ENCODE data around the gene BLOC1S1.

Gene BLOC1S1

DNA sequence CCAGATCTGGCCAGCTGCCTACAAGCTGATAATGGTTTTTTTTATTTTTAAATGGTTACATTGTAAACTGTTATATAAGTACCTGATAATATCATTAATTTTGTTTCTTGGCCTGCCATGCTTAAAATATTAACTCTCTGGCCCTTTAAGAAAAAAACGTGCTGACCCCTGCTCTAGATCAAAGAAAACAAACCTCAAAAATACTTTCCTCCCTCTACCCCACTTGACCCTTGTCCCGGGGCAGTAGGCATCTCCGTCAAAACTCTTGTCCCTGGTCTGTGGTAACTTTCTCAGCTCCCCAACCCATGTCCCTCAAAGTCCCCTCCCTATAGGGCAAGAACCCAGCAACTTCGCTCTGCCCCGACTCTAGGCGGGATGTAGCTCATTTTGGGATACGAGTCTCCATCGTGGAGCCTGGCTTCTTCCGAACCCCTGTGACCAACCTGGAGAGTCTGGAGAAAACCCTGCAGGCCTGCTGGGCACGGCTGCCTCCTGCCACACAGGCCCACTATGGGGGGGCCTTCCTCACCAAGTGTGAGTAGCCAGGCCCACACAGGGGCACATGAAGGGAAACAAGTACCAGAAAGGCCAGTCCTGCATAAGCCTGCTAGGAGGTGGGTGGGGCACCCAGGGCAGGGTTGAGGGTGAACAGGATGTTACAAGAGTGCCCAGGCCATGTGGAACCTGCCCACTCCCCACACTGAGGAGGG is 7.8 kb downstream of the BLOC1S1 start:
- Histone ChIP-seq H3K36me3 (ENCODE audit: control insufficient read depth, insufficient read depth, low read length) (no peaks in the 10 kb centered on the region), H3K9me3 (ENCODE audit: control insufficient read depth, low read length) (no peaks in the 10 kb centered on the region), H3K4me3 (ENCODE audit: low read depth, low read length) (no peak overlapping the region), H2AFZ (no peak overlapping the region), H3K9ac (no peak overlapping the region), H3K27me3 (ENCODE audit: control insufficient read depth, insufficient read depth, low read length) (no peaks in the 10 kb centered on the region), H3K4me1 (peaks cover 5% of the 10 kb centered on the region), H3K4me2 (ENCODE audit: low read length) (no peak overlapping the region), H3K79me2 (no peaks in the 10 kb centered on the region), H3K27ac (no peak overlapping the region)
- TF ChIP-seq, protein P1, sequence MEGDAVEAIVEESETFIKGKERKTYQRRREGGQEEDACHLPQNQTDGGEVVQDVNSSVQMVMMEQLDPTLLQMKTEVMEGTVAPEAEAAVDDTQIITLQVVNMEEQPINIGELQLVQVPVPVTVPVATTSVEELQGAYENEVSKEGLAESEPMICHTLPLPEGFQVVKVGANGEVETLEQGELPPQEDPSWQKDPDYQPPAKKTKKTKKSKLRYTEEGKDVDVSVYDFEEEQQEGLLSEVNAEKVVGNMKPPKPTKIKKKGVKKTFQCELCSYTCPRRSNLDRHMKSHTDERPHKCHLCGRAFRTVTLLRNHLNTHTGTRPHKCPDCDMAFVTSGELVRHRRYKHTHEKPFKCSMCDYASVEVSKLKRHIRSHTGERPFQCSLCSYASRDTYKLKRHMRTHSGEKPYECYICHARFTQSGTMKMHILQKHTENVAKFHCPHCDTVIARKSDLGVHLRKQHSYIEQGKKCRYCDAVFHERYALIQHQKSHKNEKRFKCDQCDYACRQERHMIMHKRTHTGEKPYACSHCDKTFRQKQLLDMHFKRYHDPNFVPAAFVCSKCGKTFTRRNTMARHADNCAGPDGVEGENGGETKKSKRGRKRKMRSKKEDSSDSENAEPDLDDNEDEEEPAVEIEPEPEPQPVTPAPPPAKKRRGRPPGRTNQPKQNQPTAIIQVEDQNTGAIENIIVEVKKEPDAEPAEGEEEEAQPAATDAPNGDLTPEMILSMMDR (IDR thresholded peaks at IDR 0.05) = no peak

DNA sequence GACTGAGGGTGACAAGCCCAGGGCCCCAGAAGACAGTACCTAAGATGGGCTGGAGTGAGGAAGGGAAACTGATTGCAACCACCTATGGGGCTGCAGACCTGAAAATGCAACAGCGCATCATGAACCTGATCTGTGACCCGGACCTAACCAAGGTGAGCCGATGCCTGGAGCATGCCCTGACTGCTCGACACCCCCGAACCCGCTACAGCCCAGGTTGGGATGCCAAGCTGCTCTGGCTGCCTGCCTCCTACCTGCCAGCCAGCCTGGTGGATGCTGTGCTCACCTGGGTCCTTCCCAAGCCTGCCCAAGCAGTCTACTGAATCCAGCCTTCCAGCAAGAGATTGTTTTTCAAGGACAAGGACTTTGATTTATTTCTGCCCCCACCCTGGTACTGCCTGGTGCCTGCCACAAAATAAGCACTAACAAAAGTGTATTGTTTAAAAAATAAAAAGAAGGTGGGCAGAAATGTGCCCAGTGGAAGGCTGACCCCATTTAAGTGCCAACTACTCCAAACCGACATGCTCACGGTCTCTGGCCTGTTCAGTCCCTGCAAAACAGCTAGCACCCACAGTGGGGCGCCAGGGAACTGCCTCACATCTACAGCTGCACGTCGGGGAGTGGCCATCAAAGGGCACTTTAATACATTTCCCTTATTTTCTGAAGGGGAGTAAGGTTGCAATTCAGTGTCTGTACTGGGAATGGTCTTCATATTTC is 8.5 kb downstream of the BLOC1S1 start:
- peaks cover 5% of the 10 kb centered on the region for H3K4me1 ChIP-seq
- TF ChIP-seq, protein P1 (IDR thresholded peaks at IDR 0.05) = peak; percentile 72
- H3K4me3 ChIP-seq (ENCODE audit: low read depth, low read length) = no peak overlapping the region
- no peaks in the 10 kb centered on the region for H3K36me3 ChIP-seq (ENCODE audit: control insufficient read depth, insufficient read depth, low read length)
- H3K9ac ChIP-seq = no peak overlapping the region
- H2AFZ ChIP-seq = no peak overlapping the region
- H3K79me2 ChIP-seq = no peaks in the 10 kb centered on the region
- no peaks in the 10 kb centered on the region for H3K27me3 ChIP-seq (ENCODE audit: control insufficient read depth, insufficient read depth, low read length)
- no peaks in the 10 kb centered on the region for H3K9me3 ChIP-seq (ENCODE audit: control insufficient read depth, low read length)
- H3K27ac ChIP-seq = no peak overlapping the region
- H3K4me2 ChIP-seq (ENCODE audit: low read length) = no peak overlapping the region

DNA sequence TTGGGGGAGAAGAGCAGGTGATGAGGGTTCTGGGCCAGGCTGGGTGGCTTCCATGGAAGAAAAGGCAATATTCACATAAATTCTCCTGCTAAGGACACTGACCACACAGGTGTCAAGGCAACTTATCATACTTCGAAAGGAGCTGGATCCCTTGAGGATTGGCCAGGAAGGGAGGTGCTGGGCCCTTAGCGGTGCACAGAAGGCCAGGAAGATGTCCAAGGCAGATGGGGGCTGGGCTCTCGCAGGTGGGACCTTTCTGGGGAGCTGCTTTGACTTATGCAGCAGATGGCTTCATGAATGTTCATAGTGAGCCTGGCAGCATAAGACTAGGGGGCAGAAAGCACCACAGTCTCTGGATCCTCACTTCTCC is 9.1 kb downstream of the BLOC1S1 start:
- Histone ChIP-seq H3K27me3 (ENCODE audit: control insufficient read depth, insufficient read depth, low read length) (no peaks in the 10 kb centered on the region), H3K36me3 (ENCODE audit: control insufficient read depth, insufficient read depth, low read length) (no peaks in the 10 kb centered on the region), H3K4me3 (ENCODE audit: low read depth, low read length) (no peak overlapping the region), H3K79me2 (no peaks in the 10 kb centered on the region), H3K27ac (no peak overlapping the region), H3K4me1 (peaks cover 6% of the 10 kb centered on the region), H3K9me3 (ENCODE audit: control insufficient read depth, low read length) (no peaks in the 10 kb centered on the region), H3K4me2 (ENCODE audit: low read length) (no peak overlapping the region), H3K9ac (no peak overlapping the region), H2AFZ (no peak overlapping the region)
- TF ChIP-seq, protein P1 (IDR thresholded peaks at IDR 0.05) = no peak

DNA sequence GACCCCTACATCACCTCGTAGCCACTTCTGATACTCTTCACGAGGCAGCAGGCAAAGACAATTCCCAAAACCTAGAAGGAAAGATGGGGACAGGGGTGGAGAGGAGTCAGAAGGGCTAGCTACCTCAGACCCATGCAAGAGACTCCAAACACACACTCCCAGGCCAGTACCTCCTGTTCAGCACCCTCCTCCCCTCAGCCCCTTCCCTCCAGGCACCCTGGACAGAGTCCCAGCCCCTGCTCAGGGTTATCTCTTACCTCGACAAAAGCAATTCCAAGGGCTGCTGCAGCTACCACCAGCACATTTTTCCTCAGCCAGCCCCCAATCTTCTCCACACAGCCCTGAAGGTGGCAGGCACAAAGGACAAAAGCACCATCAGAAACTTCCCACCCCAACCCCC is 9.7 kb downstream of the BLOC1S1 start:
- no peaks in the 10 kb centered on the region for H3K27me3 ChIP-seq (ENCODE audit: control insufficient read depth, insufficient read depth, low read length)
- H3K36me3 ChIP-seq (ENCODE audit: control insufficient read depth, insufficient read depth, low read length) = no peaks in the 10 kb centered on the region
- H3K27ac ChIP-seq = no peak overlapping the region
- H3K79me2 ChIP-seq = no peaks in the 10 kb centered on the region
- no peak overlapping the region for H3K4me3 ChIP-seq (ENCODE audit: low read depth, low read length)
- no peak overlapping the region for H2AFZ ChIP-seq
- no peaks in the 10 kb centered on the region for H3K9me3 ChIP-seq (ENCODE audit: control insufficient read depth, low read length)
- TF ChIP-seq, protein P1 (IDR thresholded peaks at IDR 0.05) = no peak
- no peak overlapping the region for H3K4me2 ChIP-seq (ENCODE audit: low read length)
- peaks cover 10% of the 10 kb centered on the region for H3K4me1 ChIP-seq
- H3K9ac ChIP-seq = no peak overlapping the region
